CD8-positive, alpha-beta memory T cell (primary cell): ENCODE measurements around the gene NT5DC4. TPM values are rescaled to one million over a fixed set of nuclear protein-coding genes. Genes with fewer than 3 reads are reported as not detected.
A peak's percentile ranks its signal among the peaks of the same experiment; 100 is the strongest.

Experiments
- CTCF ChIA-PET: fragments of 350-600 bp; sonication (Branson Sonifier 250); formaldehyde crosslinking; loops from one replicate; lab custom pipeline; 2021; ENCODE audit warnings: antibody characterized with exemption; lab: Charles Lee
- POLR2A ChIA-PET: fragments of 350-600 bp; sonication (Branson Sonifier 250); formaldehyde crosslinking; loops from one replicate; lab custom pipeline; 2021; ENCODE audit warnings: antibody characterized with exemption; lab: Charles Lee
- DNase-seq, 5 donors: peaks; one replicate each; pipeline versions ENCODE4 v3.0.0 to v3.0.0-alpha.2; 2020 to 2022; ENCODE audit warnings: mixed read lengths in 1 of 5
- H3K27ac ChIP-seq: one replicate; pipeline ENCODE4 v1.7.0; 2013; ENCODE audit warnings: low read depth, mild to moderate bottlenecking, low read length, moderate library complexity
- H3K27me3 ChIP-seq: 2 replicates; pipeline ENCODE4 v1.7.0; 2013; ENCODE audit warnings: low read length, mild to moderate bottlenecking; ENCODE audit not compliant: insufficient read depth, poor library complexity, severe bottlenecking
- H3K36me3 ChIP-seq: 2 replicates; pipeline ENCODE4 v1.7.0; 2013; ENCODE audit warnings: mild to moderate bottlenecking, low read length, moderate library complexity; ENCODE audit not compliant: insufficient read depth
- H3K4me1 ChIP-seq: 2 replicates; pipeline ENCODE4 v1.7.0; 2013; ENCODE audit warnings: mild to moderate bottlenecking, low read length, moderate library complexity; ENCODE audit not compliant: insufficient read depth
- H3K4me3 ChIP-seq: 2 replicates; pipeline ENCODE4 v1.7.0; 2013; ENCODE audit warnings: mild to moderate bottlenecking, low read length
- H3K9me3 ChIP-seq: 2 replicates; pipeline ENCODE4 v1.7.0; 2013; ENCODE audit warnings: mild to moderate bottlenecking, low read length
- H3K27ac Mint-ChIP-seq, 8 donors: one replicate each; pipeline ENCODE4 v1.8.0; 2020 to 2021; ENCODE audit warnings: mixed read lengths in 8 of 8, mild to moderate bottlenecking in 6 of 8, inconsistent platforms in 3 of 8, moderate library complexity in 3 of 8
- H3K27me3 Mint-ChIP-seq, 2 donors: one replicate each; pipeline ENCODE4 v1.8.0; 2020 to 2021; ENCODE audit warnings: mixed read lengths in 2 of 2, mild to moderate bottlenecking in 1 of 2, moderate library complexity in 1 of 2
- H3K36me3 Mint-ChIP-seq, 3 donors: one replicate each; pipeline ENCODE4 v1.8.0; 2020 to 2021; ENCODE audit warnings: mixed read lengths in 3 of 3, inconsistent platforms in 1 of 3, mild to moderate bottlenecking in 1 of 3
- H3K4me1 Mint-ChIP-seq, 3 donors: one replicate each; pipeline ENCODE4 v1.8.0; 2020 to 2021; ENCODE audit warnings: mixed read lengths in 3 of 3, inconsistent platforms in 1 of 3, mild to moderate bottlenecking in 1 of 3
- H3K4me3 Mint-ChIP-seq, 7 donors: one replicate each; pipeline ENCODE4 v1.8.0; 2020 to 2021; ENCODE audit warnings: mixed read lengths in 7 of 7, mild to moderate bottlenecking in 6 of 7, moderate library complexity in 4 of 7, inconsistent platforms in 2 of 7
- H3K9me3 Mint-ChIP-seq, 5 donors: one replicate each; pipeline ENCODE4 v1.8.0; 2020 to 2022; ENCODE audit warnings: mixed read lengths in 5 of 5, mild to moderate bottlenecking in 3 of 5, moderate library complexity in 2 of 5, inconsistent platforms in 1 of 5
- polyA plus RNA-seq: library from polyadenylated mRNA; unstranded; fragments of 300-500 nt; fragmentation: Illumina TruSeq; gene quantifications from one replicate; pipeline ENCODE4 v1.2.3, GENCODE V29; 2021
- total RNA-seq, 2 experiments: library from RNA; stranded (reverse); gene quantifications; one replicate each; pipeline ENCODE4 v1.2.3, GENCODE V29; 2021

Gene NT5DC4
- total and polyA plus RNA-seq, 3 experiments from 2014 or later, result not detected

DNA sequence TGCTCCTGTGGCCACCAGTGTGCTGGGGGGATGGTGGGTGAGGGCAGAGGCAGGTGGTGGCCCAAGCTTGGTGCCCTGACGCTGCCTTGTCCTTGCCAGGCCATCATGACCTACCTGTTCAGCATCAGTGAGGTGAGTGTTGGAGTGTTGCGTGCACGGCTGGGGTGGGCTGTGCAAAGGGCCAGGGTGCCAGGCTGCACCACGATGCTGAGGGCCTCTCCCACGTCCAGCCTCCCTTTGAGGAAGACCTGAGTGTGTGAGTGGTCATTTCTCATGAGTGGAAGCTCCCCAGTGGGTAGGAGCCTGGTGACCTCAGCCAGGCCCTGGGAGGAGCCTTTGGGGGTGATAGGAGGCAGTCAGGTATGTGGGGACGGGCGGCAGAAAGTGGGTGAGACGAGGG is 3.2 kb downstream of the NT5DC4 start:
- peaks cover 5% of the 10 kb centered on the region for H3K4me1 ChIP-seq
- H3K27ac ChIP-seq, result no peak overlapping the region
- Mint-ChIP-seq H3K9me3 (no peaks in the 10 kb centered on the region), H3K27ac (peak overlapping the region in 1 of 8 donors; percentile 19), H3K36me3 (no peaks in the 10 kb centered on the region), H3K4me1 (peaks cover 4 to 5% (median 5%) of the 10 kb centered on the region in 3 donors), H3K4me3 (no peak overlapping the region), H3K27me3 (peaks cover 4 to 11% of the 10 kb centered on the region in 2 donors)
- H3K9me3 ChIP-seq, result no peaks in the 10 kb centered on the region
- POLR2A ChIA-PET, result no interaction called here
- H3K27me3 ChIP-seq, result no peaks in the 10 kb centered on the region
- CTCF ChIA-PET, result interaction anchor here (5.6 to 8.7 kb wide), 2 partner anchors 97 to 125 kb away, joined by 71 to 92 read pairs; no protein-coding TSS in a partner anchor
- no peak for DNase-seq
- H3K36me3 ChIP-seq, result no peaks in the 10 kb centered on the region
- H3K4me3 ChIP-seq, result no peak overlapping the region

DNA sequence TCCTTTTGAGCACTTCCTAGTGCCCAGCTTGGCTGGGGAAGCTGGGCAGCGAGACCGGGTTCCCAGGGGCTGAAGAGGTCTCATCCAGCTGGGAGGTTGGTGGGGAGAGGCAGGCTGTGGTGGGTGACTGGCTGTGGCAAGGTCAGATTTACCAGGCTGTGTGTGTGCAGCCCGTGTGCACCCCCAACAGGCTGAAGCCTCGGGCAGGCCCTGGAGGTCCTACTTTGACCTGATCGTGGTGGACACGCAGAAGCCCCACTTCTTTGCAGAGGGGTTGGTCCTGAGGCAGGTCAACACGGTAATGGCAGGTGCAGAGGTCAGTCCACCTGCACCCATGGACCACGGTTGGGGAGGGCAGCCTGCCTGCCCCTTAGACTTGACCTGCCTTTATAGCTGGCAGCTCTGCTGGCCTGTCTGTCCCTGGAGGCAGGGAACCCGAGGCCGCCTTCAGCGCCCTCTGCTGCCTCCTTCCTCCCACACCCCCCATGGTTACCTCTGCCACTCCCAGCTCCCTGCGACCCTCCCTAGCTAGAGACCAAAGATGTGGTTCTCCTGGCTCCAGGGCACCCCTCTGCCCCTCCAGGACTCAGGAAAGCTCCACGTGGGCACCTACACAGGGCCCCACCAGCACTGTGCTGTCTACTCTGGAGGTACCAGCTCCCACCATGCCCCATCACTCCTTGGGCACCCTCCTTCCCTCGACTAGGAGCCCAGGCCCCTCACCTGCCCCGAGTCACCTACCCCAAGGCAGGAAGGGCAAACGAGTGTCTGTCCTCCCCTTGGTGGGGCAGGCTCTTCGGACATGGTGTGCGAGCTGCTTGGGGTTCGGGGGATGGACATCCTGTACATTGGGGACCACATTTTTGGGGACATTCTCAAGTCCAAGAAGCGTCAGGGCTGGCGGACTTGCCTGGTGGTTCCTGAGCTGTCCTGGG is 4.0 kb downstream of the NT5DC4 start:
- Mint-ChIP-seq H3K9me3 (no peaks in the 10 kb centered on the region), H3K27ac (no peak overlapping the region), H3K4me1 (peaks cover 4 to 5% (median 5%) of the 10 kb centered on the region in 3 donors), H3K36me3 (no peaks in the 10 kb centered on the region), H3K4me3 (no peak overlapping the region), H3K27me3 (peaks cover 4 to 9% of the 10 kb centered on the region in 2 donors)
- H3K9me3 ChIP-seq, result no peaks in the 10 kb centered on the region
- ChIA-PET POLR2A (no interaction called here), CTCF (interaction anchor here (0.7 to 8.7 kb wide), 11 partner anchors 13 to 244 kb away, joined by 3 to 92 read pairs (median 5); no protein-coding TSS in a partner anchor)
- H3K4me3 ChIP-seq, result no peak overlapping the region
- H3K27me3 ChIP-seq, result no peaks in the 10 kb centered on the region
- no peak overlapping the region for H3K27ac ChIP-seq
- H3K4me1 ChIP-seq, result peaks cover 5% of the 10 kb centered on the region
- no peak for DNase-seq
- no peaks in the 10 kb centered on the region for H3K36me3 ChIP-seq

DNA sequence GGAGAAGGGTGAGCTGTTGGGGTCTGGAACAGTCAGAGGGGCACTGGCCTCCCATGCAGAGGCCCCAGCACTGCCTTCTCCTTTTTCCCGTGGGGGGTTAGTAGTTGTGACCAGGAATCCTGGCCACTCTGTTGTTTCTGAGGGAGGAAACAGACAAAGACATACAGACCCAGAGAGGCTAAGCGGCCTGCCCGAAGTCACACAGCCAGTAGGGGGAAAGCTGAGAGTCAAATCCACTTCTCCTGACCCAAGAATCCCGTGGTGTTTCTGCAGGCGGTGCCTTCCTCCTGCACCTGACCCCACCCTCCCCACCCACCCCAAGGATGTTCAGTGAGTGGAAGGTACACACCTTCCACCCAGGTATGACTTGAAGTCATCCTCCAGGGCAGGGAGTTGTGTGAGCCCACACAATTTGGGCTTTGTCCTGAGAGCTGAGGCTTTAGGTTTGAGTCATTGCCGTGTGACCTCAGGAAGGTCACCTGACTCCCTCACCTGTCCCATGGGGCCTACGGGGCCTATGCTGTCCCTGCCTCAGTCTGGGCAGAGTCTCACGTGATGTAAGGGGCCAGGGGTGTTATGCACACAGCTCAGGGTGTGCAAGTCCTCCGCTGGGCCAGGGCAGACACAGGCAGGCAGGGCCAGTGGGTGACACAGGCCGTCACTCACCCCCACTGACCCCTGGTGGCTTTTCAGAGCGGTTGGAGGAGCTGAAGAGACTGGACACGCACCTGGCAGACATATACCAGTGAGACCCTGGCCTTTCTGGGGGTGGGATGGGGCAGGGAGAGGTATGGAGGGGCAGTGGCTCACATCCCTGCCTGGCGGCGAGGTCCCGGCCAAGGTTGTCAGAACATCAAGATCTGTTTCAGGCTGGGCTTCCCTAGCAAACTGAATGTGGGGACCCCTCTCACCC is 5.0 kb downstream of the NT5DC4 start:
- DNase-seq, result no peak
- H3K36me3 Mint-ChIP-seq, result no peaks in the 10 kb centered on the region
- no peaks in the 10 kb centered on the region for H3K36me3 ChIP-seq
- peaks cover under 1 to 9% of the 10 kb centered on the region in 2 donors for H3K27me3 Mint-ChIP-seq
- H3K9me3 ChIP-seq, result no peaks in the 10 kb centered on the region
- no peaks in the 10 kb centered on the region for H3K27me3 ChIP-seq
- ChIA-PET CTCF (interaction anchor here (0.6 to 8.7 kb wide), 22 partner anchors 12 to 245 kb away, joined by 3 to 92 read pairs (median 5); partner anchors contain the start of gene CHCHD5), POLR2A (no interaction called here)
- H3K27ac Mint-ChIP-seq, result peak overlapping the region in 1 of 8 donors; percentile 54
- peaks cover 4 to 5% (median 5%) of the 10 kb centered on the region in 3 donors for H3K4me1 Mint-ChIP-seq
- no peak overlapping the region for H3K4me3 ChIP-seq
- H3K4me1 ChIP-seq, result peaks cover 5% of the 10 kb centered on the region
- H3K9me3 Mint-ChIP-seq, result no peaks in the 10 kb centered on the region
- H3K27ac ChIP-seq, result no peak overlapping the region
- no peak overlapping the region for H3K4me3 Mint-ChIP-seq

DNA sequence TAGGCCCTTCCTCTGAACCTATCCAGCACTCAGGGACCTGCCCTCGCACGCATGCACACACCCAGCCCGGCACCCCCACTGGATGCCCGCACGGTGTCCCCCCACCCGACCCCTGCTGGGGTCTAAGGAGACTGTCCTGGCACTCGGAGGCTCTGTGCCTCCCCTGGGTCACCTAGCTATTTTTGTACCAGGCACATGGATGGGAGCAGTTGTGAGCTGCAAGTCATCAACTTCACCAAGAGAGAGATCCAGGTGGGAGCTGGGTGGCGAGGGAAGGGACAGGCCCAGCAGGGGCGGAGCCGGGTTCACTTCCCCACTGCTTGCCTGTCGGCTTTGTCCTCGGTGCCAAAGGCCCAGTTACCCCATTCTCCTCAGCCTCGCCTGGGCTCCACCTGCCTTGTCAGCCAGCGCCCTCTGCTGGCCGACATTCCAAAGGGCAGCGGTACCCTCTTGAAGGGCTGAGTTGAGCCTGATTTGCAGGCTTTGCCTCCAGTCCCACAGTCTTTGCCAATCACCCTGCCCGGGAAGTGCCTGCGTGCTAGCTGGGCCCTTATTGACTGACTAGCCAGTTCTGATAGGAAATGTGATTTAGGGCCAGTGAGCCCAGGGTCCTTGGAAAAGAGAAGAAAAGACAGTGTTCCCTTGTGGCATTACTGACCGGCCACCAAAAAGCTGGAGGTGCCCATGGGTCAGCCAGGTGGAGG is 5.8 kb downstream of the NT5DC4 start:
- Histone ChIP-seq H3K4me1 (peaks cover 5% of the 10 kb centered on the region), H3K27ac (no peak overlapping the region), H3K4me3 (no peak overlapping the region), H3K36me3 (no peaks in the 10 kb centered on the region), H3K27me3 (no peaks in the 10 kb centered on the region), H3K9me3 (no peaks in the 10 kb centered on the region)
- peak; percentile 76 to 90 (median 81) for DNase-seq
- Mint-ChIP-seq H3K36me3 (no peaks in the 10 kb centered on the region), H3K27ac (peak overlapping the region in 1 of 8 donors; percentile 19), H3K4me3 (no peak overlapping the region), H3K4me1 (peaks cover 4 to 5% (median 5%) of the 10 kb centered on the region in 3 donors), H3K27me3 (peaks cover 0 to 9% of the 10 kb centered on the region in 2 donors), H3K9me3 (no peaks in the 10 kb centered on the region)
- ChIA-PET CTCF (interaction anchor here (0.6 to 8.7 kb wide), 25 partner anchors 11 to 246 kb away, joined by 3 to 92 read pairs (median 4); partner anchors contain the start of gene CHCHD5), POLR2A (no interaction called here)

DNA sequence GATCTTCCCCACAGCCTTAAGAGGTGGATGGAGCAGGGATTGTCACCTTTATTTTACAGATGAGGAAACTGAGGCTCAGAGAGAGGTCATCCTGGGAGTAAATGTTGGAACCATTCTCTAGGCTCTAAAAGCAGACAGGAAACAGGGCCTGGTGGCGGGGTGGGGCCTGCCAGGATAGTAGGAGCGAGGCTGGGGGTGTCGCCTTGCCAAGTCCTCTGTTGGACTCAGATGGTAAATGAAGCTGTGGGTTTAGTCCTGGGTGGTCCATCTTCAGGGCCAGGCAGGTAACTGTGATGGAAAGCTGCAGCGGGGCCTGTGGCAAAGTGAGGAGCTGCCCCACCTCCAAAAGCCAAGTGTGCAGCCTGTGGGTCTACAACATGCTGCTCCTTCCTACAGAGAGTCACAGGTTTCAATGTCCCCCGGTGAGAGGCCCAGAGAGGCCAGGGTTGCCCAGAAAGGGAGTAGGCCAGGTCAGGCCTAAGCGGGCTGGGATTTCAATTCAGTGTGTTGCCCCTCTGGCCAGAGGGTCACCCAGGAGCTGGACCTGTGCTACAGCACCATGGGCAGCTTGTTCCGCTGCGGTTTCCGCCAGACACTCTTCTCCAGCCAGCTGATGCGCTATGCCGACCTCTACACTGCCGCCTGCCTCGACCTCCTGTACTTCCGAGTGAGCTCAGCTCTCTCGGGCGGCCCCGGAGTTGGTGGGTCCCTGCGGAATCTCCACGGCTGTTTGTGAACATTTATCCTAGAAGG is 6.6 kb downstream of the NT5DC4 start:
- Mint-ChIP-seq H3K27ac (no peak overlapping the region), H3K36me3 (no peaks in the 10 kb centered on the region), H3K4me3 (no peak overlapping the region), H3K4me1 (peaks cover 4 to 5% (median 5%) of the 10 kb centered on the region in 3 donors), H3K9me3 (no peaks in the 10 kb centered on the region), H3K27me3 (peaks cover 0 to 9% of the 10 kb centered on the region in 2 donors)
- CTCF ChIA-PET, result interaction anchor here (0.6 to 8.7 kb wide), 20 partner anchors 8 to 214 kb away, joined by 3 to 92 read pairs (median 4); no protein-coding TSS in a partner anchor
- POLR2A ChIA-PET, result no interaction called here
- no peaks in the 10 kb centered on the region for H3K27me3 ChIP-seq
- H3K4me1 ChIP-seq, result peaks cover 5% of the 10 kb centered on the region
- no peak overlapping the region for H3K4me3 ChIP-seq
- no peak for DNase-seq
- H3K36me3 ChIP-seq, result no peaks in the 10 kb centered on the region
- no peak overlapping the region for H3K27ac ChIP-seq
- no peaks in the 10 kb centered on the region for H3K9me3 ChIP-seq

DNA sequence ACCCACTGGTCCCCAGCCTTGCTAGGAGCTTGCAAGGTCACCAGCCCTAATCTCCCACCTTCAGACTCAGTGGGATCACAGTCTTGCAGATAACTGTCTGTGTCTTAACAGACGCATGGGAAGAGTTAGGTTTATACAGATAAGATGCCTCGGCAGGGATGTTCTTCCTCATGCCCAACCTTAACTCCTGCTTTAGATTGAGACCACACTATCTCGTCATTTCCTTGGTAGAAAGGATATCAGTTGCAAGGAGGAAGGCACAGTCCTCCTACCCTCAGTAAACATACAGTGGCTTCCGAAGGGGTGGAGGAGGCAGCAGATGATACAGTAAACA is 7.2 kb downstream of the NT5DC4 start:
- Histone ChIP-seq H3K9me3 (no peaks in the 10 kb centered on the region), H3K27me3 (no peaks in the 10 kb centered on the region), H3K4me1 (peaks cover 5% of the 10 kb centered on the region), H3K27ac (no peak overlapping the region), H3K36me3 (no peaks in the 10 kb centered on the region), H3K4me3 (no peak overlapping the region)
- ChIA-PET POLR2A (no interaction called here), CTCF (interaction anchor here (0.8 to 8.7 kb wide), 10 partner anchors 9 to 214 kb away, joined by 3 to 92 read pairs (median 8); no protein-coding TSS in a partner anchor)
- Mint-ChIP-seq H3K27me3 (peaks cover 0 to 9% of the 10 kb centered on the region in 2 donors), H3K27ac (peak overlapping the region in 1 of 8 donors; percentile 34), H3K4me1 (peaks cover 4 to 5% (median 5%) of the 10 kb centered on the region in 3 donors), H3K36me3 (no peaks in the 10 kb centered on the region), H3K9me3 (no peaks in the 10 kb centered on the region), H3K4me3 (no peak overlapping the region)
- DNase-seq, result no peak
